DOHH2 (cell line): ENCODE data around the gene PPP3CA.

ENCODE experiments used
- CTCF ChIP-seq: fragments of 200-600 bp; sonication (generic); IDR thresholded peaks from one replicate; pipeline ENCODE4 v1.5.1; 2014; ENCODE audit warnings: antibody characterized with exemption, mild to moderate bottlenecking, low read depth, low read length; ENCODE audit not compliant: poor library complexity, severe bottlenecking
- EZH2phosphoT487 ChIP-seq: fragments of 200-600 bp; sonication (generic); IDR thresholded peaks from 2 replicates; pipeline ENCODE4 v1.6.1; 2017; ENCODE audit warnings: borderline replicate concordance, mild to moderate bottlenecking, antibody characterized with exemption, low read length, moderate library complexity, mixed read lengths

- TF ChIP-seq CTCF (no peak), EZH2phosphoT487 (no peak)
Measured at GRCh38 chr4:101008503-101008902, 338.8 kb downstream of the PPP3CA start.
